Measurements from ENCODE around the gene VAMP2.

The VAMP2 gene

GRCh38 chr17:8141741-8142140 is 21.0 kb downstream of the VAMP2 start:
- DNase-seq = no peak

- no peak for DNase-seq
Measured at GRCh38 chr17:8141045-8141444, 21.7 kb downstream of the VAMP2 start.

- no peak for DNase-seq
Measured at GRCh38 chr17:8140065-8141029, 22.4 kb downstream of the VAMP2 start.

DNA sequence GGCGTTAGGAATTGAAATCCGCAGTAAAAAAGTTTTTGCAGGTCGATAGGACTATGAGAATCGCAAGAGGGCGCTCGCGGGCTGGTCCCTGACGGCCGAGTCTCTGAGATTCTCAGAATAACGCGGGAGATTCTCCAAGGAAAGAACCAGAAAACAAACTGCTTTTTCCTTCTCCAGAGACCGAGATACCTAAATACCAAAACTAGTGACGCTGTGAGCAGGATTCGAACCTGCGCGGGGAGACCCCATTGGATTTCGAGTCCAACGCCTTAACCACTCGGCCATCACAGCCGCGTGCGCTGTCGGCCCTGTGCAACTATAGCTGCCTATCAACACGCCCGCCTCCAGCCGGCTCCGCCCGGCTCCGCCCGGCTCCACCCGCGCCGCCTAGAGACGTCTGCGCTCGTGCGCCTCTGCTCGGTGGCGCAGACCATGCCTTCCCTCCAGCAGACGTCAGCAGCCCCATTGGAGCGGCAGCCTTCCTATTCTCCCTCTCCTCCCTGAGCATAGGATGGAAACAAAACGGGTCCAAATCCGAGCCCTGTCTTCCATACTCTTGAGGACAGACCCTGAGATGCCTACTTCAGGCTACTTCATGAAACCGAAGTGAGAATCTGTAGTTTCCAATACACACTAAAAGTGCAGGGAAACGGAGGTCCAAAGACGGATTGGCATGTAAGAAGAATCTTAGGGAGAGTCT is 23.9 kb downstream of the VAMP2 start:
- DNase-seq = peak; percentile 87 to 88

GRCh38 chr17:8138374-8138671 is 24.4 kb downstream of the VAMP2 start:
- DNase-seq = no peak

DNA sequence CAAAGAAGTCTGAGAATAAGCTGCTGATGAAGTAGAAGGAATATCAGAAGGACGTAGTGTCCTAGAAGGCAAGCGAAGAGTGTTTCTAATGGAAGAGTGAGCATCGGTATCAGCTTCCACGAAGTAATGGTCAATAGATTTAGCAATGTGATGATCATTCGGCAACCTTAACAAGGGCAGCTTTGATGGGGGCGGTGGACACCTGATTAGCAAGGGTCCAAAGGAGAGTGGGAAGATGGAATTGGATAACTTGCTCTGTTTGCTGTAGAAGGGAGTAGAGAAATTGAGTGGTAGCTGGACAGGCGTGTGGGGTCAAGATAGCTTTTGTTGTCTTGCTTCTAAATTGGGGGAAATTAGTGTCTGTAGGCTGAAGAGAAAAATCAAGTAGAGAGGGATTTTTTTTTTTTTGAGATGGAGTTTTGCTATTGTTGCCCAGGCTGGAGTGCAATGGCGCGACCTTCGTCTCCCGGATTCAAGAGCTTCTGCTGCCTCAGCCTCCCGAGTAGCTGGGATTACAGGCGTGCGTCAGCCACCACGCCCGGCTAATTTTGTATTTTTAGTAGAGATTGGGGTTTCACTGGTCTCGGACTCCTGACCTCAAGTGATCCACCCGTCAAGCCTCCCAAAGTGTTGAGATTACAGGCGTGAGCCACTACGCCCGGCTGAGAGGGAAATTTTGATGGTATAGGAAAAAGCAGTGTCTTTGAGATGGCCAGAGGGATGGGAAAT is 24.9 kb downstream of the VAMP2 start:
- DNase-seq = no peak

- DNase-seq = no peak
Measured at GRCh38 chr17:8133941-8134340, 28.8 kb downstream of the VAMP2 start.

DNA sequence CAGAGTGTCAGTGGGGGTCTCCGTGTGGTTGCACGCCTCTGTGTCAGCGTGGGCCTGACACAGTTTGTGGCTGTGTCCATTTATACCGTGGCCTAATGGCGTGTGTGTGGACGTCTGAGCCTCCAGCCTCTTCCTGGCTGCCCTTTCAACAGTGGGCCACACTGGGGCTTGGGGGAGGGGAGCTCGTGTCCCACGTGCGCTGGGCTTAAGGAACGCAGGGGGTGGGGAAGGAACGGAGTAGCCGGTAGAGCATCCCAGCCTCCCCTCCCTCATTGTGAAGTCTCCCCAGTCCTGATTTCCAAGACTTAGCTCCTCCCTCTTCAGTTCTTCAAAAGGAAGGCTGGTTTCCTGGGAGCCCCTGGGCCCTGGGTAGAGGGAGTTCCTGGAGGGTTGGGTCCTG is 29.3 kb downstream of the VAMP2 start:
- DNase-seq = no peak

GRCh38 chr17:8131844-8132441 is 30.8 kb downstream of the VAMP2 start:
- no peak for DNase-seq

DNA sequence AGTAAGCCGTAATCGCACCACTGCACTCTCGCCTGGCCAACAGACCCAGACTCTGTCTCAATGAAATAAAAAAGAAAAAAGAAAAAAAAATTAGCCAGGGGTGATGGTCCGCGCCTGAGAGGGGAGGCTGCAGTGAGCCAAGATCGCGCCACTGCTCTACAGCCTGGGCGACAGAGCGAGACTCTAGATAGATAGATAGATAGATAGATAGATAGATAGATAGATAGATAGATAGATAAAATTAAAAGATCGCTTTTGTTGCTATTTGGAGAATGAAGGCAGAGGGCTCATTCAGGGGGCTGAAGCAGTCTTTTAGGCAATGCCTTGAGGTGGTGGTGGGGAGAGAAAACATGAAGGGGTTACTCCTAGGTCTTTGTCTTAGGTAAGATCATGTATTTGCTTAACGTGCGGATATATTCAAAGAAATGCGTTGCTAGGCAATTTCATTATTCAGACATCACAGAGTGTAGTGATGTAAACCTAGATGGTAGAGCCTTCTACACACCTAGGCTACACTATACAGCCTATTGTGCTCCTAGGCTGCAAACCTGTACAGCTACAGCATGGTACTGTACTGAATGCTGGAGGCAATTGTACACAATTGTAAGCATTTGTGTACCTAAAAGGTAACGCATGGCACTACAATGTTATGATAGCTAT is 34.5 kb downstream of the VAMP2 start:
- DNase-seq = no peak

GRCh38 chr17:8126491-8127066 is 36.2 kb downstream of the VAMP2 start:
- peak in 1 of 2 donors; percentile 21 for DNase-seq

DNA sequence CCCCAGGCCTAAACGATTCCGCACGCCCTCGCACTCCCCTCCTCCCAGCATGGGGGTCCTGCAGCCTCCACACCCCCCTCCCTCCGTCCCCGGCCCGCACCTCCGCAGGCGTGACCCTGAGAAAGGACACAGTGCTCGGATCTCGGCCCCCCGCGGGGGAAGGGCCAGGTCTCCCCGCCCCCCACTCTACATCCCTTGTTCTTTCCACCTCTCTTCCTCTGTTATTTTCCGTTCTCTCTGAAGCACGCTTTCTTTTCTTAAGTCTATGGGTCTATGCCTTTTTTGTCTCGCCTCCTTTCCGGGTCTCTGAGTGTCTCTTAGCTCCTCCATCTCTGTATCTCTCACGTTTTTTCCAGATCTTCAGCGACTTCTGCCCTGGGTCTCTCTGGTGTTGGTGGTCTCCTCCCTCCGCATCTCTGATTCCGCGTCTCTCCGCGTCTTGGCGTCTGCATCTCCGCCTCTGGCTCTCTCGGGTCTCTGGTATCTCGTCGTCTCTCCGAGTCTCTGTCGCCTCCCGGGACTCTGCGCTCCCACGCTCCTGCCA is 36.7 kb downstream of the VAMP2 start:
- peak in 1 of 2 donors; percentile 51 for DNase-seq

GRCh38 chr17:8125154-8125946 is 37.4 kb downstream of the VAMP2 start:
- DNase-seq = peak; percentile 36 to 72

- no peak for DNase-seq
Measured at GRCh38 chr17:8124350-8125153, 38.2 kb downstream of the VAMP2 start.

DNA sequence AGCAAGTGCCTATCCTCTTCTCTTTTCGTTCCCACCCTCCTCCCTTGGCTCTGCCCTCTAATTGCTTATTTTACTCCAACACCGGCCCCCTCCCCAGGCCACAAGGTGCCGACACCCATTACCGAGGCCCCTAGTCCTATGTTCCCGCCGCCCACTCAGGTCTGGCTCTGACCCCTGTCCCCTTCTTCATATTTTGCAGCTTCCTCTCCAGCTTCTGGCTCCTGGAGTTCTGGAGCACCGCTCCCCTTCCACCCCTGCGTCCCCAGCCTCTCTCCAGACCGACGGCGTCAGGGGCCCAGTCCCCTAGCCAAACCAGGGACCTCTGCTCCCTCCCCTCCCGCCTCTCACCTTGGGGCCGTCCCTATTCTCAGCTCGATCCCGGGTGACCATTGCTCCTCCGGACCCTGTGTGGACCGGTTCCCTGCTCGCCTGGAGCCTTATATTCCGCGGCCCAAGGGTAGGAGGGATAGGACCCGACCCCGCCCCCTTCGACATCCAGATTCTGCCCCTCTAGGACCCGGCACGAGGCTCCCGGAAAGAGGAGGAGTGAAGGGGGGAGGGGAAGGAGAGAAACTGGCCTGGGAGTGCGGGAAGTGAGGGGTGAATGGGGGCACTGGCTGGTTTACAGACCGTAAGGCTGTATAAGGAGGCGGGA is 38.9 kb downstream of the VAMP2 start, which contains the start of gene HES7:
HES7 (minus strand) TSS at position 412 of the 655 bp plus-strand sequence; CDS start at position 390, 22 bp downstream.
- DNase-seq = no peak

GRCh38 chr17:8122924-8123694 is 39.6 kb downstream of the VAMP2 start:
- DNase-seq = no peak

DNA sequence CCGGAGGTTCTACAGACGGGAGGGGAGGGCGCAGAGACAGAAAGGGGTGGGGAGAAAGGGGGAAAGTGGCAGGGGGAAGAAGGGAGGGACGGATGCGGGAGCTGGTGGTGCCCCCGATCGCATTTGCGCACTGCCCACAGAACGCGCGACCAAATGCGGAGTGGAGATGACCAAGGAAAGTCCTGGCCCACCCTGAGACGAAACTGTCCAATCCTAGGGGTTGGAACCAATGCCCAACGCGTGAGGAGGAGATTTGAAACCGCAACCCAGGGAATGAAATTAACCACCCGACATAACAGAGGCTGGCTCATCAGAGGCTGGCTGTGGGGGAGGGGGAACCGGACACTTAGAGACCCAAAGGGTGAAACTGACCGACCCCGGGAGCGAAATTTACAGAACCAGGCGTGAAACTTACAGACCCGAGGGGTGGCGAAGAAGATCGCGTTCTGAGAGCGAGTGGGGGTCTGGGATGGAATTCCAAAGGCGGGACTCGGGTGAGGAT is 40.3 kb downstream of the VAMP2 start:
- DNase-seq = no peak

All from hippocampal formation (tissue), 2 donors.